Tibial nerve (tissue), 4 donors: ENCODE measurements around the gene RHOXF2.

Experiments used
- CTCF ChIP-seq, 5 experiments: fragments of 200-600 bp in 3 of 5; fragments of 450-650 bp in 2 of 5; sonication (generic) in 3 of 5; IDR thresholded peaks; one replicate each; pipeline ENCODE4 v1.5.1; 2016 to 2019; ENCODE audit warnings: antibody characterized with exemption in 5 of 5, mild to moderate bottlenecking in 3 of 5, moderate library complexity in 2 of 5
- EP300 ChIP-seq, 2 donors: sonication (generic); formaldehyde crosslinking; IDR thresholded peaks; one replicate each; pipeline ENCODE4 v1.6.1; 2017; ENCODE audit warnings: antibody characterized with exemption in 2 of 2, mild to moderate bottlenecking in 1 of 2

GRCh38 chrX:120200851-120201250 is 42.4 kb downstream of the RHOXF2 start:
- no peak for TF ChIP-seq CTCF (IDR thresholded peaks at IDR 0.05)
- TF ChIP-seq EP300 (IDR thresholded peaks at IDR 0.05): no peak
